Lower leg skin (tissue), 4 donors: ENCODE measurements around the gene COMT. TPM values are rescaled to one million over a fixed set of nuclear protein-coding genes. Genes with fewer than 3 reads are reported as not detected.

ENCODE experiments used
- DNase-seq, 2 donors: peaks; one replicate each; pipeline ENCODE4 v3.0.0-alpha.2; 2019; ENCODE audit warnings: low spot score in 2 of 2
- H3K4me3 ChIP-seq: fragments of 200-600 bp; sonication (generic); 2 replicates; pipeline ENCODE4 v1.5.1; 2017; ENCODE audit warnings: mild to moderate bottlenecking, low read depth; ENCODE audit not compliant: poor library complexity, severe bottlenecking
- CTCF ChIP-seq, 3 donors: fragments of 450-650 bp; IDR thresholded peaks; one replicate each; pipeline ENCODE4 v1.5.1; 2016; ENCODE audit warnings: antibody characterized with exemption in 3 of 3, mild to moderate bottlenecking in 3 of 3, moderate library complexity in 2 of 3
- POLR2A ChIP-seq, 2 donors: fragments of 450-650 bp; IDR thresholded peaks; one replicate each; pipeline ENCODE4 v1.6.1; 2016 to 2017; ENCODE audit warnings: antibody characterized with exemption in 2 of 2, mild to moderate bottlenecking in 1 of 2, moderate library complexity in 1 of 2
- WGBS, 2 donors: methylation state at CpG; one replicate each; pipeline ENCODE4 v1.1.5; 2018; 5-methylcytosine and 5-hydroxymethylcytosine counted together
- intact Hi-C: fragments of 100-400 bp; cut with DNase I; formaldehyde crosslinking; loops from one replicate; pipeline ENCODE4 v1.15.0; 2023; ENCODE audit warnings: low total_unique reads
- microRNA-seq, 2 donors: library from miRNA; unstranded; fragments of <30 nt; microRNA quantifications; one replicate each; pipeline ENCODE4, GENCODE V29; 2016; ENCODE audit warnings: borderline replicate concordance in 2 of 2, borderline number of aligned reads in 1 of 2
- total RNA-seq, 4 donors: library from RNA; depleted of rRNA; stranded (reverse); fragments of >200 nt; gene quantifications; one replicate each; pipeline ENCODE4 v1.1.0, GENCODE V29; 2016

Gene COMT
- total RNA-seq, 4 donors from 2014 or later: 224 to 306 (median 272) TPM

- H3K4me3 ChIP-seq: peak overlapping the region; percentile 64
- 0 to 1% methylated on average over 58 to 87 of the region's 101 CpGs for WGBS, 2 donors
- TF ChIP-seq POLR2A (IDR thresholded peaks at IDR 0.05) (no peak), CTCF (IDR thresholded peaks at IDR 0.05) (no peak)
- intact Hi-C loops: no loop called here
- no peak for DNase-seq
Measured at GRCh38 chr22:20015971-20016733, 74.6 kb downstream of the COMT start.

- WGBS, 2 donors: 2% methylated on average over 37 to 65 of the region's 79 CpGs
- H3K4me3 ChIP-seq: peak within 1 kb of the TSS; percentile 64
- DNase-seq: peak; percentile 86 to 98
- TF ChIP-seq CTCF (IDR thresholded peaks at IDR 0.05): no peak
- TF ChIP-seq POLR2A (IDR thresholded peaks at IDR 0.05): no peak
- intact Hi-C loops: no loop called here
Measured at GRCh38 chr22:20016734-20017621, 75.4 kb downstream of the COMT start, which contains the start of gene ARVCF. TSS of gene ARVCF (minus strand) at chr22:20016823. CDS start at chr22:19990794, 26,029 bp downstream.

GRCh38 chr22:20017622-20017958 lies 76.0 kb downstream of the COMT start:
- TF ChIP-seq CTCF (IDR thresholded peaks at IDR 0.05) (no peak), POLR2A (IDR thresholded peaks at IDR 0.05) (no peak)
- no peak overlapping the region for H3K4me3 ChIP-seq
- WGBS, 2 donors: 67 to 73% methylated on average over 9 of the region's 9 CpGs
- DNase-seq: no peak
- intact Hi-C loops: no loop called here

GRCh38 chr22:20018001-20018400 lies 76.4 kb downstream of the COMT start:
- no peak for TF ChIP-seq POLR2A (IDR thresholded peaks at IDR 0.05)
- no peak for TF ChIP-seq CTCF (IDR thresholded peaks at IDR 0.05)
- 82 to 96% methylated on average over 2 to 5 of the region's 5 CpGs for WGBS, 2 donors
- intact Hi-C loops: no loop called here
- DNase-seq: no peak
- H3K4me3 ChIP-seq: no peak overlapping the region

Small RNAs within 50 kb of the gene (microRNA-seq; reads per million reads assigned to microRNA genes)
- 0 reads per million in 2 donors for gene MIR4761

Other genes starting within 250 kb of the COMT start
- gene SEPTIN5, start 227.3 kb upstream of the COMT start, total RNA-seq: 100 to 1,000 TPM; 102 to 193 (median 125) TPM
- 10 to 100 TPM; 39.8 to 65.1 (median 51.0) TPM for gene GP1BB, start 218.2 kb upstream of the COMT start, total RNA-seq
- 10 to 100 TPM in 1 of 4 donors, 1 to 10 TPM in 3; 1.5 to 14.1 (median 4.9) TPM for gene TBX1, start 181.0 kb upstream of the COMT start, total RNA-seq
- 10 to 100 TPM; 10.0 to 16.2 (median 11.2) TPM for gene GNB1L, start 86.9 kb upstream of the COMT start, total RNA-seq
- gene RTL10, start 86.9 kb upstream of the COMT start, total RNA-seq: 10 to 100 TPM; 24.5 to 28.0 (median 27.1) TPM
- gene TXNRD2, start within 50 bp of the COMT start, total RNA-seq: 10 to 100 TPM; 10.9 to 16.8 (median 15.2) TPM
- 10 to 100 TPM; 25.2 to 53.7 (median 38.1) TPM for gene ARVCF, start 75.1 kb downstream of the COMT start, total RNA-seq
- 10 to 100 TPM; 12.4 to 36.1 (median 19.8) TPM for gene TANGO2, start 79.3 kb downstream of the COMT start, total RNA-seq
- 10 to 100 TPM; 14.8 to 28.2 (median 21.8) TPM for gene DGCR8, start 138.5 kb downstream of the COMT start, total RNA-seq
- gene RANBP1, start 174.3 kb downstream of the COMT start, total RNA-seq: 100 to 1,000 TPM; 104 to 159 (median 119) TPM
- gene TRMT2A, start 175.5 kb downstream of the COMT start, total RNA-seq: 10 to 100 TPM; 41.6 to 97.5 (median 52.8) TPM
- gene ZDHHC8, start 190.0 kb downstream of the COMT start, total RNA-seq: 10 to 100 TPM; 17.8 to 30.0 (median 26.1) TPM
- 1 to 10 TPM in 2 of 4 donors, under 1 TPM in 1, not detected in 1; 0.16 to 2.1 (median 1.7) TPM for gene CCDC188, start 209.3 kb downstream of the COMT start, total RNA-seq